H1 (cell line): ENCODE data around the gene CFAP97D1. TPM values are rescaled to one million over a fixed set of nuclear protein-coding genes. Genes with fewer than 3 reads are reported as not detected.
A peak's percentile ranks its signal among the peaks of the same experiment; 100 is the strongest.

Experiments
- ATF2 ChIP-seq: IDR thresholded peaks from 2 replicates; pipeline ENCODE4 v1.6.1; 2012; ENCODE audit warnings: low read length, inconsistent platforms
- BRCA1 ChIP-seq: IDR thresholded peaks from 2 replicates; pipeline ENCODE4 v1.6.1; 2012; ENCODE audit warnings: low read depth, low read length, improper control_type of control experiment
- CBX5 ChIP-seq: fragments of 300-800, 300-1000 bp; sonication (generic); IDR thresholded peaks from 2 replicates; pipeline ENCODE4 v1.7.1; 2016; ENCODE audit warnings: antibody characterized with exemption, low read length, low read depth
- CBX8 ChIP-seq: fragments of 300-800, 300-1000 bp; sonication (generic); IDR thresholded peaks from 2 replicates; pipeline ENCODE4 v1.7.1; 2016; ENCODE audit warnings: low read depth, low read length, borderline replicate concordance
- CEBPB ChIP-seq: IDR thresholded peaks from 2 replicates; pipeline ENCODE4 v1.6.1; 2012; ENCODE audit warnings: low read depth, low read length
- CHD2 ChIP-seq: IDR thresholded peaks from 2 replicates; pipeline ENCODE4 v1.6.1; 2012; ENCODE audit warnings: low read length, improper control_type of control experiment
- E2F6 ChIP-seq: IDR thresholded peaks from 2 replicates; pipeline ENCODE4 v1.6.1; 2012; ENCODE audit warnings: inconsistent platforms
- EZH2 ChIP-seq: fragments of 200-600 bp; sonication (generic); IDR thresholded peaks from 2 replicates; pipeline ENCODE4 v1.7.1; 2012; ENCODE audit warnings: low read depth, mild to moderate bottlenecking, moderate library complexity, low read length, inconsistent platforms; ENCODE audit not compliant: severe bottlenecking
- GTF2F1 ChIP-seq: IDR thresholded peaks from 2 replicates; pipeline ENCODE4 v1.6.1; 2012; ENCODE audit warnings: low read depth, low read length, improper control_type of control experiment, borderline replicate concordance
- HDAC2 ChIP-seq, 2 experiments: fragments of 300-600 bp in 1 of 2; sonication (generic) in 1 of 2; IDR thresholded peaks; 2 replicates each; pipeline ENCODE4 v1.6.1; 2011 to 2012; ENCODE audit warnings: low read depth in 2 of 2, low read length in 2 of 2, mild to moderate bottlenecking in 2 of 2, moderate library complexity in 2 of 2, borderline replicate concordance in 1 of 2, inconsistent platforms in 1 of 2
- JUN ChIP-seq: IDR thresholded peaks from 2 replicates; pipeline ENCODE4 v1.6.1; 2011; ENCODE audit warnings: low read depth, mild to moderate bottlenecking, improper control_type of control experiment, low read length
- MAFK ChIP-seq: IDR thresholded peaks from 2 replicates; pipeline ENCODE4 v1.6.1; 2012; ENCODE audit warnings: low read depth, mild to moderate bottlenecking, improper control_type of control experiment, low read length
- MAX ChIP-seq: IDR thresholded peaks from 2 replicates; pipeline ENCODE4 v1.6.1; 2012; ENCODE audit warnings: inconsistent platforms
- NANOG ChIP-seq: IDR thresholded peaks from 2 replicates; pipeline ENCODE4 v1.6.1; 2011; ENCODE audit warnings: low read length, low read depth, mild to moderate bottlenecking, inconsistent platforms; ENCODE audit not compliant: insufficient read depth, poor library complexity, severe bottlenecking
- POLR2AphosphoS5 ChIP-seq: IDR thresholded peaks from 2 replicates; pipeline ENCODE4 v1.6.1; 2011; ENCODE audit warnings: low read depth, low read length
- RNF2 ChIP-seq: fragments of 200-900, 300-1000 bp; sonication (generic); IDR thresholded peaks from 2 replicates; pipeline ENCODE4 v1.7.1; 2016; ENCODE audit warnings: borderline replicate concordance, low read depth, mild to moderate bottlenecking, antibody characterized with exemption, low read length; ENCODE audit not compliant: poor library complexity, severe bottlenecking; ENCODE audit errors: missing control alignments
- RXRA ChIP-seq: IDR thresholded peaks from 2 replicates; pipeline ENCODE4 v1.6.1; 2011; ENCODE audit warnings: low read depth, mild to moderate bottlenecking, low read length, moderate library complexity; ENCODE audit not compliant: insufficient read depth
- SP4 ChIP-seq: IDR thresholded peaks from 2 replicates; pipeline ENCODE4 v1.6.1; 2012; ENCODE audit warnings: low read length, inconsistent platforms
- SRF ChIP-seq: IDR thresholded peaks from 2 replicates; pipeline ENCODE4 v1.6.1; 2011; ENCODE audit warnings: mild to moderate bottlenecking, low read depth, low read length, moderate library complexity
- TAF7 ChIP-seq: optimal IDR thresholded peaks from 2 replicates; pipeline ENCODE3; 2011; ENCODE audit warnings: low read depth, mild to moderate bottlenecking, inconsistent platforms, low read length, moderate library complexity, borderline replicate concordance
- TEAD4 ChIP-seq: IDR thresholded peaks from 2 replicates; pipeline ENCODE4 v1.6.1; 2012; ENCODE audit warnings: low read depth, low read length, inconsistent platforms, mixed read lengths
- polyA plus RNA-seq, 7 experiments: library from polyadenylated mRNA; depleted of rRNA in 3 of 7; stranded (reverse) in 5 of 7; unstranded in 2 of 7; fragments of >200 nt in 5 of 7; fragments of 200-250 nt in 2 of 7; gene quantifications; 1 replicate in 5 of 7; 2 replicates in 1 of 7; 4 replicates in 1 of 7; pipeline versions ENCODE4 v1.2.1 to v1.2.3, GENCODE V29; 2011 to 2013; ENCODE audit warnings: missing spikeins in 2 of 7, mixed read lengths in 2 of 7
- total RNA-seq: library from RNA; stranded (reverse); fragmentation: NEBNext Ultra II Directional; extraction: Animal tissue kit (Norgen Biotek cat#: 25700); gene quantifications from 2 replicates; pipeline ENCODE4 v1.2.1, GENCODE V29; 2021

CFAP97D1 gene
- total and polyA plus RNA-seq, 2 of the 8 experiments (the other 6 are each of a cell fraction or from before 2014, with no cell fraction given), result 0.02 to 0.07 TPM

GRCh38 chr17:43760254-43760852, 19.9 kb upstream of the CFAP97D1 start (continued):
- TF ChIP-seq MAX (0 out of 2 replicates have a peak, but pooled peaks have one; percentile 15), E2F6 (peak; percentile 9; the same call in 1 of the 2 replicates), POLR2AphosphoS5 (no peak), BRCA1 (peak; percentile 47; the same call in 1 of the 2 replicates), EZH2 (no peak), CEBPB (peak; percentile 36; the same call in 1 of the 2 replicates), RNF2 (no peak), HDAC2 (IDR thresholded peaks at IDR 0.05; ENCODE audit: borderline replicate concordance in 1 of 2, low read depth in 2 of 2, low read length in 2 of 2) (no peak), JUN (no peak), MAFK (0 out of 2 replicates have a peak, but pooled peaks have one; percentile 16), RXRA (no peak), CBX8 (no peak), SRF (peak; percentile 68), TEAD4 (peak; percentile 89), TAF7 (peak; percentile 89), CHD2 (peak; percentile 35; the same call in 1 of the 2 replicates), SP4 (peak; percentile 67; the same call in 1 of the 2 replicates), CBX5 (no peak), GTF2F1 (0 out of 2 replicates have a peak, but pooled peaks have one; percentile 26), NANOG (peak; percentile 21), ATF2 (peak; percentile 75; the same call in 1 of the 2 replicates)
